IPS-11a (cell line): Measurements from ENCODE around the gene ARF1.

ENCODE experiments used
- H3K4me3 ChIP-seq: one replicate; pipeline ENCODE4 v1.5.1; 2013; ENCODE audit warnings: low read depth, low read length, control low read depth

ARF1 gene

DNA sequence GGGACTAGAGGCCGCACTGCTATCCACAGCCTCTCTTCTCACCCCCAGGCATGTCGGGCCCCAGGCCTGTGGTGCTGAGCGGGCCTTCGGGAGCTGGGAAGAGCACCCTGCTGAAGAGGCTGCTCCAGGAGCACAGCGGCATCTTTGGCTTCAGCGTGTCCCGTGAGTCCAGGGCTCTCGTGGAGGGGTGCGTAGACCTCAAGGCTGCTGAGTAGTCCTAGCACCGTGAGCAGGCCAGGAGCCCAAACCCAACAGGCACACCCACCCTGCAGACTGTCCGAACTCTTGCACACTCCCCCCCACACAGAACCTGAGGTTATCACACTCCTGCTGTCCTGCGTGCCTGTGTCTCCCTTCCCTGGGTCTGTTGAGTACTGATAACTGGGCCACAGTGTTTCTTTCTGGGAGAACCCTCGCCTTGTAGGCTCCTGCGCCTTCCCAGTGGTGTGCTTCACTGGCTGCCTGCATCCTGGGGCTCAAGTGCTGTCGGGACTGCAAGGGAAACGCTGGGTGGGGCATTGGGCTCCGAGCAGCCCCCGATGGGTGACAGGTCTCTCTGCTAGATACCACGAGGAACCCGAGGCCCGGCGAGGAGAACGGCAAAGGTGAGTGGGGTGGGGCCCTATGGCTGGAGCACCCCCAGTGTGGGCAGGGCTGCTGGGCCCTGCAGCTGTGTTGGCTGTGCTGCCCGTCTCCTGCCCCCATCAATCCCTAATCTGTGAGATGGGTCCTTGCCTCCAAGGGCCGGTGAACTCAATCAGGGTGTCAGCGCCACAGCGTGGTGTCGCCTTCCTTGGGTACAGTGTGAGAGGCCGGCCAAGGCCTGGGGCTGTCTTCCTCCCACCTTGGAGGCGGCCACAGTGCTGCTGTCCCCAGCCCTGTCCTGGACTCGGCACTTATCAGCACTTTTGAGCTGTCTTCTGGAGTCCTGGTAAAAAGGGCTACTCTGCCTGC, 63.2 kb downstream of the ARF1 start:
- H3K4me3 ChIP-seq = no peak overlapping the region

DNA sequence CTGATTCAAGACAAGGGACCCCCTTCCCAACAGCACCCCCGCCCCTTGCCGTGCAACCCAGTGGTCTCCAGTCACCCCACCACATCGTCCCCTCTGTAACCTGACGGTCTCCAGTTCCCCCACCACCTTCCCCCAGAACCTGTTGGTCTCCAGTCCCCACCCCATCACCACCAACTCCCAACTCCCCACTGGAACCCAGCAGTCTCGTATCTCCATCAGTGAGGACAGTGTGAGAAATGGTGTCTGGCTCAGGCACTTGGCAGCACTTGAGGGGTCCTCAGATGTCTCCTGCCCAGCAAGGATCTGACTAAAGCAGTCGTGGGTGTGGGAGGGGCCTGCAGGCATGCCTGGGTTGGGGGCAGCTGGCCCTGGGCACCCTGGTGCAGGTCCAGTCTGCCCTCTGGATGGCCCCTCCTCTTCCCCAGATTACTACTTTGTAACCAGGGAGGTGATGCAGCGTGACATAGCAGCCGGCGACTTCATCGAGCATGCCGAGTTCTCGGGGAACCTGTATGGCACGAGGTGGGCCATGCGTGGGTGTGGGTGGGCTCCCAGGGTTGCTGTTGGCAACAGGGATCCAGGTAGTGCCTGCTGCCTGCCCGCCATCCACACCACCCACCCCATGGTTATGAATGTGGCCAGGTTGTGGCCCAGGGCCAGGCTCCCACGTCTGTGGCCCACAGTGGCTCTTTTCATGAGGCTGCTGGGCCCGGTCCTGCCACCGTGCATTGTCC, 64.1 kb downstream of the ARF1 start:
- H3K4me3 ChIP-seq = no peak overlapping the region

DNA sequence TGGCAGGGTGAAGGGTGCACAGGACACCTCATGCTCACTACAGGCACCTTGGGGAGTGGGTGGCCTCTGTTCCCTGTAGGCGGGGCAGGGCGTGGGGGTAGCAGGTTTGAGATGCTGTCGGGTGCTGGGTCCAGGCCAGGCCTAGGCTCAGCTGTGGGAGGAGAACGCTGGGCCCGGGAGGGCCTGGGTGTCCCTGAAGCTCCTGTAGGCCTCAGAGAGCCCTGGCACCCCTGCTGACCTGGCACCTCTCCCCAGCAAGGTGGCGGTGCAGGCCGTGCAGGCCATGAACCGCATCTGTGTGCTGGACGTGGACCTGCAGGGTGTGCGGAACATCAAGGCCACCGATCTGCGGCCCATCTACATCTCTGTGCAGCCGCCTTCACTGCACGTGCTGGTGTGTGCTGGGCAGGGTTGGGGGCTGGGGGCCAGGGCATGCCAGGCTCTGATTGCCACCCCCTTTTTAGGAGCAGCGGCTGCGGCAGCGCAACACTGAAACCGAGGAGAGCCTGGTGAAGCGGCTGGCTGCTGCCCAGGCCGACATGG, 64.7 kb downstream of the ARF1 start:
- no peak overlapping the region for H3K4me3 ChIP-seq

DNA sequence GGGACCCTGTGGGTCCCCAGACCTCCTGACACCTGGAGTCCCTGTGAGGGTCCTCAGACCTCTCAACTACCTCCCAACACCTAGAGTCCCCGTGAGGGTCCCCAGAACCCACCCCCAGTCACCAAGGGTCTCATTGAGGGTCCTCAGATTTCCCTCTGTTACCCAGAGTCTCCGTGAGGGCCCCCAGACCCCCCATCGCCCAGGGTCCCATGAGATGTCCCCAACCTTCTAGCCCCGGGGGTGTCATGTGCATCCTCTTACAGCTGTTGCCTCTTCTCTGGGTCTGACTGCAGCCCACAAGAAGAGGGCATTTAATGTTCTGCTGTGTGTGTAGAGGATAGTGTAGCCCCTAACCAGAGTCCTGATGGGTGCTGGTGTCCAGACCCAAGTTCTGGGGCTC, 65.3 kb downstream of the ARF1 start:
- no peak overlapping the region for H3K4me3 ChIP-seq

GRCh38 chr1:228148196-228148861, 65.8 kb downstream of the ARF1 start:
- H3K4me3 ChIP-seq = no peak overlapping the region
